ENCODE measurements around the gene KLF17.

GRCh38 chr1:44090429-44091252 is 28.0 kb upstream of the KLF17 start:
- TF ChIP-seq EZH2phosphoT487 (IDR thresholded peaks at IDR 0.05; ENCODE audit: borderline replicate concordance, low read depth, low read length), result no peak
- no peak for TF ChIP-seq CTCF (conservative IDR thresholded peaks at IDR 0.05; ENCODE audit: low read length)

Measured in OCI-LY7 (cell line).